HEK293 (cell line): ENCODE measurements around the gene GLMP.

Experiments used
- IKZF3 ChIP-seq: fragments of 450-650 bp; IDR thresholded peaks from 2 replicates; pipeline ENCODE4 v1.5.0; 2018; ENCODE audit warnings: missing biosample characterization, mild to moderate bottlenecking, missing genetic modification characterization, moderate library complexity
- SCRT1 ChIP-seq: fragments of 450-650 bp; formaldehyde crosslinking; IDR thresholded peaks from 2 replicates; pipeline ENCODE4 v1.5.1; 2016; ENCODE audit warnings: missing biosample characterization, missing genetic modification characterization, borderline replicate concordance
- SP2 ChIP-seq: fragments of 450-650 bp; formaldehyde crosslinking; IDR thresholded peaks from 2 replicates; pipeline ENCODE4 v1.5.1; 2016; ENCODE audit warnings: missing biosample characterization, missing genetic modification characterization
- TRIM28 ChIP-seq: IDR thresholded peaks from 2 replicates; pipeline ENCODE4 v1.6.1; 2011; ENCODE audit warnings: low read length, control low read depth, borderline replicate concordance
- ZBTB17 ChIP-seq: fragments of 450-650 bp; formaldehyde crosslinking; IDR thresholded peaks from 2 replicates; pipeline ENCODE4 v1.5.1; 2016; ENCODE audit warnings: missing biosample characterization, missing genetic modification characterization
- ZFP3 ChIP-seq: fragments of 450-650 bp; formaldehyde crosslinking; IDR thresholded peaks from 2 replicates; pipeline ENCODE4 v1.5.1; 2016; ENCODE audit warnings: low read depth, missing biosample characterization, missing genetic modification characterization
- ZNF10 ChIP-seq: fragments of 450-650 bp; formaldehyde crosslinking; IDR thresholded peaks from 2 replicates; pipeline ENCODE4 v1.5.1; 2017; ENCODE audit warnings: missing biosample characterization, missing genetic modification characterization
- ZNF19 ChIP-seq: fragments of 450-650 bp; formaldehyde crosslinking; IDR thresholded peaks from 2 replicates; pipeline ENCODE4; 2016; ENCODE audit warnings: missing biosample characterization, missing genetic modification characterization, low read depth
- ZNF211 ChIP-seq: fragments of 450-650 bp; formaldehyde crosslinking; IDR thresholded peaks from 2 replicates; pipeline ENCODE4 v1.5.1; 2016; ENCODE audit warnings: low read depth, missing biosample characterization, missing genetic modification characterization
- ZNF239 ChIP-seq: fragments of 450-650 bp; formaldehyde crosslinking; IDR thresholded peaks from 2 replicates; pipeline ENCODE4 v1.5.1; 2016; ENCODE audit warnings: missing biosample characterization, missing genetic modification characterization
- ZNF416 ChIP-seq: fragments of 450-650 bp; formaldehyde crosslinking; IDR thresholded peaks from 2 replicates; pipeline ENCODE4 v1.5.1; 2016; ENCODE audit warnings: missing biosample characterization, missing genetic modification characterization
- ZNF473 ChIP-seq: fragments of 450-650 bp; formaldehyde crosslinking; IDR thresholded peaks from 2 replicates; pipeline ENCODE4 v1.5.1; 2017; ENCODE audit warnings: missing biosample characterization, missing genetic modification characterization
- ZNF510 ChIP-seq: fragments of 450-650 bp; formaldehyde crosslinking; IDR thresholded peaks from 2 replicates; pipeline ENCODE4 v1.5.1; 2018; ENCODE audit warnings: mild to moderate bottlenecking, missing genetic modification characterization, missing biosample characterization; ENCODE audit not compliant: insufficient replicate concordance
- ZNF558 ChIP-seq: fragments of 450-650 bp; formaldehyde crosslinking; IDR thresholded peaks from 2 replicates; pipeline ENCODE4 v1.5.1; 2016; ENCODE audit warnings: missing biosample characterization, missing genetic modification characterization
- ZNF571 ChIP-seq: fragments of 450-650 bp; formaldehyde crosslinking; IDR thresholded peaks from 2 replicates; pipeline ENCODE4 v1.5.0; 2017; ENCODE audit warnings: missing biosample characterization, missing genetic modification characterization
- ZNF670 ChIP-seq: fragments of 450-650 bp; formaldehyde crosslinking; IDR thresholded peaks from 2 replicates; pipeline ENCODE4 v1.5.1; 2016; ENCODE audit warnings: missing biosample characterization, missing genetic modification characterization, low read depth
- ZNF701 ChIP-seq: fragments of 450-650 bp; formaldehyde crosslinking; IDR thresholded peaks from 2 replicates; pipeline ENCODE4 v1.5.1; 2016; ENCODE audit warnings: missing biosample characterization, missing genetic modification characterization
- ZNF768 ChIP-seq: fragments of 450-650 bp; formaldehyde crosslinking; IDR thresholded peaks from 2 replicates; pipeline ENCODE4 v1.5.1; 2018; ENCODE audit warnings: missing biosample characterization, mild to moderate bottlenecking, missing genetic modification characterization
- ZNF785 ChIP-seq: fragments of 450-650 bp; formaldehyde crosslinking; IDR thresholded peaks from 2 replicates; pipeline ENCODE4 v1.5.1; 2016; ENCODE audit warnings: missing biosample characterization, missing genetic modification characterization
- ZNF792 ChIP-seq: fragments of 450-650 bp; formaldehyde crosslinking; IDR thresholded peaks from 2 replicates; pipeline ENCODE4 v1.5.1; 2016; ENCODE audit warnings: missing biosample characterization, missing genetic modification characterization
- ZSCAN30 ChIP-seq: fragments of 450-650 bp; IDR thresholded peaks from 2 replicates; pipeline ENCODE4 v1.5.1; 2018; ENCODE audit warnings: missing biosample characterization, mild to moderate bottlenecking, missing genetic modification characterization, moderate library complexity
- TF ChIP-seq, protein P1 (sequence below): fragments of 450-650 bp; formaldehyde crosslinking; IDR thresholded peaks from 2 replicates; pipeline ENCODE4 v1.5.1; 2016; ENCODE audit warnings: missing biosample characterization, missing genetic modification characterization
- TF ChIP-seq, protein P2 (sequence below): fragments of 450-650 bp; formaldehyde crosslinking; IDR thresholded peaks from 2 replicates; pipeline ENCODE4 v1.5.1; 2016; ENCODE audit warnings: missing biosample characterization, missing genetic modification characterization
- TF ChIP-seq, protein P3 (sequence below): fragments of 450-650 bp; formaldehyde crosslinking; IDR thresholded peaks from 2 replicates; pipeline ENCODE4 v1.5.1; 2016; ENCODE audit warnings: missing biosample characterization, missing genetic modification characterization
- TF ChIP-seq, protein P4 (sequence below): IDR thresholded peaks from 2 replicates; pipeline ENCODE4 v1.6.1; 2011; ENCODE audit warnings: mild to moderate bottlenecking, low read depth, low read length, borderline replicate concordance

The GLMP gene

DNA sequence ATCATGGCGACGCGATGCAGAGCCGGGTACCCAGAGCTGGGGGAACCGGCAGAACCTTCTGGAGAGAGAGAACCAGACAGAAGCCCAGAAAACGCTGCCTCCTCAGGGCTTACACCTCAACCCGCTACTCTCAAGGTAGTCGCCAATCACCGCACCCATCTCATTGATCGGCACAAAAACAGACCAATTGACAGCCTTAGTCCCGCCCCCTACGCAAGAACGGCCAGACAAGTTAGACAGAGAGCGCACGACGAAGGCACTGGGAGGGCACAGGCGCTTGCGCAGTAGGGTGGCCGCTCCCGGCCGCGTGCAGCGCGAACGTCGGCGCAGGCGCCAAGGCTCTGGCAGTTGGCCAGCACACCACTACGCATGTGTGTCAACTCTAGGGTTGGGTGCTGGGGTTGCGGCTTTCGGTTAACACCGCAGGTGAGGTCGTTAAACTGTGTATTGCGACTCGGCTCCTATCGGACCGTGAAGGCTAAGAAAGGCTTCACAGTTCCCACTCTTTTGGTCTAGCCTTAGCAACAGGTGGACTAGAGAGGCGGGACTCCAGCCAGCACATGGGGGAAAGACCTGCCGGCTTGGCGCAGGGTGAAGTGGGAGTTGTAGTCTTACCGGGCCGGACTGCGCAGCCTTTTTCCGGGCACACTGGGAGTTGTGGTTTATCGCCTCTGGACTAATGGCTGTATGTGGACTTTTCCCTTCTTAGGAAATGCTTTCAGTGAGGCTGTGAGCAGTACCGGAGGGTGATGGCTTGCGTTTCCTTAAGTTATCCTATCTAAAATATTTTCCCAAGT lies 42.9 kb upstream of the GLMP start, which contains the start of the genes CCT3 and TSACC (continued):
- TF ChIP-seq ZNF10 (tag by site-specific recombination) (no peak), SP2 (tag by site-specific recombination) (peak; percentile 99), ZBTB17 (0 out of 2 replicates have a peak, but pooled peaks have one; percentile 19), ZNF19 (tag by site-specific recombination) (no peak), ZFP3 (tag by site-specific recombination) (no peak), ZNF558 (tag by site-specific recombination) (0 out of 2 replicates have a peak, but pooled peaks have one; percentile 34), ZNF211 (no peak), ZNF785 (tag by site-specific recombination) (no peak; the same call in none of the 2 replicates), ZNF768 (tag by site-specific recombination) (no peak), ZNF239 (tag by site-specific recombination) (no peak), ZSCAN30 (tag by site-specific recombination) (peak; percentile 55; the same call in 1 of the 2 replicates), ZNF701 (tag by site-specific recombination) (no peak), SCRT1 (peak; percentile 100), ZNF571 (tag by site-specific recombination) (no peak), ZNF473 (tag by site-specific recombination) (no peak), ZNF510 (tag by site-specific recombination) (no peak), IKZF3 (tag by site-specific recombination) (peak; percentile 63), ZNF670 (no peak), TRIM28 (peak; percentile 22; the same call in 1 of the 2 replicates), ZNF416 (tag by site-specific recombination) (no peak), ZNF792 (tag by site-specific recombination) (no peak)
- TF ChIP-seq, protein P1, sequence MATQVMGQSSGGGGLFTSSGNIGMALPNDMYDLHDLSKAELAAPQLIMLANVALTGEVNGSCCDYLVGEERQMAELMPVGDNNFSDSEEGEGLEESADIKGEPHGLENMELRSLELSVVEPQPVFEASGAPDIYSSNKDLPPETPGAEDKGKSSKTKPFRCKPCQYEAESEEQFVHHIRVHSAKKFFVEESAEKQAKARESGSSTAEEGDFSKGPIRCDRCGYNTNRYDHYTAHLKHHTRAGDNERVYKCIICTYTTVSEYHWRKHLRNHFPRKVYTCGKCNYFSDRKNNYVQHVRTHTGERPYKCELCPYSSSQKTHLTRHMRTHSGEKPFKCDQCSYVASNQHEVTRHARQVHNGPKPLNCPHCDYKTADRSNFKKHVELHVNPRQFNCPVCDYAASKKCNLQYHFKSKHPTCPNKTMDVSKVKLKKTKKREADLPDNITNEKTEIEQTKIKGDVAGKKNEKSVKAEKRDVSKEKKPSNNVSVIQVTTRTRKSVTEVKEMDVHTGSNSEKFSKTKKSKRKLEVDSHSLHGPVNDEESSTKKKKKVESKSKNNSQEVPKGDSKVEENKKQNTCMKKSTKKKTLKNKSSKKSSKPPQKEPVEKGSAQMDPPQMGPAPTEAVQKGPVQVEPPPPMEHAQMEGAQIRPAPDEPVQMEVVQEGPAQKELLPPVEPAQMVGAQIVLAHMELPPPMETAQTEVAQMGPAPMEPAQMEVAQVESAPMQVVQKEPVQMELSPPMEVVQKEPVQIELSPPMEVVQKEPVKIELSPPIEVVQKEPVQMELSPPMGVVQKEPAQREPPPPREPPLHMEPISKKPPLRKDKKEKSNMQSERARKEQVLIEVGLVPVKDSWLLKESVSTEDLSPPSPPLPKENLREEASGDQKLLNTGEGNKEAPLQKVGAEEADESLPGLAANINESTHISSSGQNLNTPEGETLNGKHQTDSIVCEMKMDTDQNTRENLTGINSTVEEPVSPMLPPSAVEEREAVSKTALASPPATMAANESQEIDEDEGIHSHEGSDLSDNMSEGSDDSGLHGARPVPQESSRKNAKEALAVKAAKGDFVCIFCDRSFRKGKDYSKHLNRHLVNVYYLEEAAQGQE (tag by site-specific recombination), result no peak
- TF ChIP-seq, protein P2, sequence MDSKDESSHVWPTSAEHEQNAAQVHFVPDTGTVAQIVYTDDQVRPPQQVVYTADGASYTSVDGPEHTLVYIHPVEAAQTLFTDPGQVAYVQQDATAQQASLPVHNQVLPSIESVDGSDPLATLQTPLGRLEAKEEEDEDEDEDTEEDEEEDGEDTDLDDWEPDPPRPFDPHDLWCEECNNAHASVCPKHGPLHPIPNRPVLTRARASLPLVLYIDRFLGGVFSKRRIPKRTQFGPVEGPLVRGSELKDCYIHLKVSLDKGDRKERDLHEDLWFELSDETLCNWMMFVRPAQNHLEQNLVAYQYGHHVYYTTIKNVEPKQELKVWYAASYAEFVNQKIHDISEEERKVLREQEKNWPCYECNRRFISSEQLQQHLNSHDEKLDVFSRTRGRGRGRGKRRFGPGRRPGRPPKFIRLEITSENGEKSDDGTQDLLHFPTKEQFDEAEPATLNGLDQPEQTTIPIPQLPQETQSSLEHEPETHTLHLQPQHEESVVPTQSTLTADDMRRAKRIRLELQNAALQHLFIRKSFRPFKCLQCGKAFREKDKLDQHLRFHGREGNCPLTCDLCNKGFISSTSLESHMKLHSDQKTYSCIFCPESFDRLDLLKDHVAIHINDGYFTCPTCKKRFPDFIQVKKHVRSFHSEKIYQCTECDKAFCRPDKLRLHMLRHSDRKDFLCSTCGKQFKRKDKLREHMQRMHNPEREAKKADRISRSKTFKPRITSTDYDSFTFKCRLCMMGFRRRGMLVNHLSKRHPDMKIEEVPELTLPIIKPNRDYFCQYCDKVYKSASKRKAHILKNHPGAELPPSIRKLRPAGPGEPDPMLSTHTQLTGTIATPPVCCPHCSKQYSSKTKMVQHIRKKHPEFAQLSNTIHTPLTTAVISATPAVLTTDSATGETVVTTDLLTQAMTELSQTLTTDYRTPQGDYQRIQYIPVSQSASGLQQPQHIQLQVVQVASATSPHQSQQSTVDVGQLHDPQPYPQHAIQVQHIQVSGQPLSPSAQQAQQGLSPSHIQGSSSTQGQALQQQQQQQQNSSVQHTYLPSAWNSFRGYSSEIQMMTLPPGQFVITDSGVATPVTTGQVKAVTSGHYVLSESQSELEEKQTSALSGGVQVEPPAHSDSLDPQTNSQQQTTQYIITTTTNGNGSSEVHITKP (tag by site-specific recombination), result peak; percentile 43
- TF ChIP-seq, protein P3, sequence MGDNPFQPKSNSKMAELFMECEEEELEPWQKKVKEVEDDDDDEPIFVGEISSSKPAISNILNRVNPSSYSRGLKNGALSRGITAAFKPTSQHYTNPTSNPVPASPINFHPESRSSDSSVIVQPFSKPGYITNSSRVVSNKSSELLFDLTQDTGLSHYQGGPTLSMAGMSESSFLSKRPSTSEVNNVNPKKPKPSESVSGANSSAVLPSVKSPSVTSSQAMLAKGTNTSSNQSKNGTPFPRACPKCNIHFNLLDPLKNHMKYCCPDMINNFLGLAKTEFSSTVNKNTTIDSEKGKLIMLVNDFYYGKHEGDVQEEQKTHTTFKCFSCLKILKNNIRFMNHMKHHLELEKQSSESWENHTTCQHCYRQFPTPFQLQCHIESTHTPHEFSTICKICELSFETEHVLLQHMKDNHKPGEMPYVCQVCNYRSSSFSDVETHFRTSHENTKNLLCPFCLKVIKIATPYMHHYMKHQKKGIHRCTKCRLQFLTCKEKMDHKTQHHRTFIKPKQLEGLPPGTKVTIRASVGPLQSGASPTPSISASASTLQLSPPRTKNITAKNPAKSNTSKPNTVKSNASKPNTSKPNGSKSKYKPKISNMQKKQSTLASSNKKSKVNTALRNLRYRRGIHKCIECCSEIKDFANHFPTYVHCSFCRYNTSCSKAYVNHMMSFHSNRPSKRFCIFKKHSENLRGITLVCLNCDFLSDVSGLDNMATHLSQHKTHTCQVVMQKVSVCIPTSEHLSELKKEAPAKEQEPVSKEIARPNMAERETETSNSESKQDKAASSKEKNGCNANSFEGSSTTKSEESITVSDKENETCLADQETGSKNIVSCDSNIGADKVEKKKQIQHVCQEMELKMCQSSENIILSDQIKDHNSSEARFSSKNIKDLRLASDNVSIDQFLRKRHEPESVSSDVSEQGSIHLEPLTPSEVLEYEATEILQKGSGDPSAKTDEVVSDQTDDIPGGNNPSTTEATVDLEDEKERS, result no peak
- TF ChIP-seq, protein P4, sequence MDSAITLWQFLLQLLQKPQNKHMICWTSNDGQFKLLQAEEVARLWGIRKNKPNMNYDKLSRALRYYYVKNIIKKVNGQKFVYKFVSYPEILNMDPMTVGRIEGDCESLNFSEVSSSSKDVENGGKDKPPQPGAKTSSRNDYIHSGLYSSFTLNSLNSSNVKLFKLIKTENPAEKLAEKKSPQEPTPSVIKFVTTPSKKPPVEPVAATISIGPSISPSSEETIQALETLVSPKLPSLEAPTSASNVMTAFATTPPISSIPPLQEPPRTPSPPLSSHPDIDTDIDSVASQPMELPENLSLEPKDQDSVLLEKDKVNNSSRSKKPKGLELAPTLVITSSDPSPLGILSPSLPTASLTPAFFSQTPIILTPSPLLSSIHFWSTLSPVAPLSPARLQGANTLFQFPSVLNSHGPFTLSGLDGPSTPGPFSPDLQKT, result no peak
